Measurements from ENCODE around the gene VSIR.

GRCh38 chr10:71724539-71724938 is 48.8 kb downstream of the VSIR start:
- TF ChIP-seq CTCF (IDR thresholded peaks at IDR 0.05) (no peak), EP300 (IDR thresholded peaks at IDR 0.05) (no peak)
